ENCODE measurements around the gene ZNF385A. TPM values are rescaled to one million over a fixed set of nuclear protein-coding genes. Genes with fewer than 3 reads are reported as not detected.

Gene ZNF385A
- total RNA-seq, 1 donor from 2014 or later: 15.6 TPM

DNA sequence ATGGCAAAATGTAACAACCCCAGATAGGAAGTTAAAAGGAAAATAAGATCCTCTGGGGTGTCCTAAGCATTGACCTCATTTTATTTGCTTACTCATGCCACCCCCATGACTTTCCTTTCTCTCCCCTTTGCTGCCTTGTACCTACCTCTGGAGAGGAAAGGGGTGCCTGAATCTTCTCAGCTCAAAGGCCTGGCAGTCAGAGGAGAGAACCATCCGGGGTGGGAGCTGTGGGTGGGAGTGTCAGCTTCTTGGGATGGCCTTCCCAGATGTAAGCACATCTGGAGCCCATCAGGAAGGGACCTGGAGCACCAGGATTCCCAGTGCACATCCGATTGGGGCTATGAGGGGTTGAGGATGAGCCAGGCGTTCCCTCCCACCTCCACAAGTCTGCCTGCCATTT, 39.7 kb upstream of the ZNF385A start:
- peaks cover 28% of the 10 kb centered on the region for H3K27me3 Mint-ChIP-seq (ENCODE audit: unreplicated experiment)
- no peak overlapping the region for H3K27ac Mint-ChIP-seq (ENCODE audit: unreplicated experiment)
- H3K4me3 Mint-ChIP-seq (ENCODE audit: unreplicated experiment): no peak overlapping the region
- TF ChIP-seq CTCF (IDR thresholded peaks at IDR 0.05; ENCODE audit: unreplicated experiment): no peak
- peaks cover 82% of the 10 kb centered on the region for H3K4me1 Mint-ChIP-seq (ENCODE audit: unreplicated experiment)
- H3K9me3 Mint-ChIP-seq (ENCODE audit: unreplicated experiment): no peaks in the 10 kb centered on the region
- DNase-seq (ENCODE audit: low spot score): no peak
- peaks cover 4% of the 10 kb centered on the region for H3K36me3 Mint-ChIP-seq (ENCODE audit: low read depth, unreplicated experiment)

DNA sequence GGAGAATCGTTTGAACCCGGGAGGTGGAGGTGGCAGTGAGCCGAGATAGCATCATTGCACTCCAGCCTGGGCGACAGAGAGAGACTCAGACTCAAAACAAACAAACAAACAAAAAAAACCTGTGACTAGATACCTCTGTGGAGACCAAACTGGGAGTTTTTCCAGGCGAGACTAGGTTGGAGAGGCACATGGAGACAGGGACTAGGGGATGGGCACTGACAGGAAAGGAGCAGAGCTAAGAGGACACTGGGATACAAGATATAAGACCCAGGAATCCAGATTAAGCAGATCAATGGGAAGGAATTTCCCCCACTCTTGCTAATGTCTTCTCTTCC, 39.2 kb upstream of the ZNF385A start:
- TF ChIP-seq CTCF (IDR thresholded peaks at IDR 0.05; ENCODE audit: unreplicated experiment): no peak
- Mint-ChIP-seq H3K36me3 (ENCODE audit: low read depth, unreplicated experiment) (peaks cover 4% of the 10 kb centered on the region), H3K9me3 (ENCODE audit: unreplicated experiment) (no peaks in the 10 kb centered on the region), H3K4me1 (ENCODE audit: unreplicated experiment) (peaks cover 77% of the 10 kb centered on the region), H3K27me3 (ENCODE audit: unreplicated experiment) (peaks cover 28% of the 10 kb centered on the region), H3K4me3 (ENCODE audit: unreplicated experiment) (no peak overlapping the region), H3K27ac (ENCODE audit: unreplicated experiment) (no peak overlapping the region)
- DNase-seq (ENCODE audit: low spot score): no peak

DNA sequence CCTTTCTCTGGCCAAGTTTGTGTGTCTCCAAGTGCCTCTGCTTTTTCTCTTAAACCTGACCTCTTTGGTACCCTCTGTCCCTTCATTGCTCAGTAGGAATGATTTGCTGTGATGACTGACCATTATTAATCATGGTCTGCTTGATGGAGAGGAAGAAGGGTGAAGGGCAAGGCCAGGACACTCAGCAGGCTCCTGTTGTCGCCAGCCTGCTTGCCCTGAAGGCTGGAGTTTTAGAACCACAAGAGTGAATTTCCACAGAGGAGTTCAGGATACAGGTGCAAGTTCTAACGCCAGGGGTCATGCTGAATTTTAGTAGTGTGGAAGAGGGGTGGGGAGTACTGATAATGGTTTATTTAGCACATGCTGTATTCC, 37.3 kb upstream of the ZNF385A start:
- H3K27me3 Mint-ChIP-seq (ENCODE audit: unreplicated experiment): peaks cover 28% of the 10 kb centered on the region
- no peak for TF ChIP-seq CTCF (IDR thresholded peaks at IDR 0.05; ENCODE audit: unreplicated experiment)
- peak overlapping the region; percentile 52 for H3K4me3 Mint-ChIP-seq (ENCODE audit: unreplicated experiment)
- H3K27ac Mint-ChIP-seq (ENCODE audit: unreplicated experiment): peak overlapping the region; percentile 87
- H3K4me1 Mint-ChIP-seq (ENCODE audit: unreplicated experiment): peaks cover 68% of the 10 kb centered on the region
- no peak for DNase-seq (ENCODE audit: low spot score)
- H3K9me3 Mint-ChIP-seq (ENCODE audit: unreplicated experiment): no peaks in the 10 kb centered on the region
- peaks cover 14% of the 10 kb centered on the region for H3K36me3 Mint-ChIP-seq (ENCODE audit: low read depth, unreplicated experiment)

- H3K4me3 Mint-ChIP-seq (ENCODE audit: unreplicated experiment): peak overlapping the region; percentile 52
- no peaks in the 10 kb centered on the region for H3K9me3 Mint-ChIP-seq (ENCODE audit: unreplicated experiment)
- peaks cover 28% of the 10 kb centered on the region for H3K27me3 Mint-ChIP-seq (ENCODE audit: unreplicated experiment)
- peaks cover 18% of the 10 kb centered on the region for H3K36me3 Mint-ChIP-seq (ENCODE audit: low read depth, unreplicated experiment)
- TF ChIP-seq CTCF (IDR thresholded peaks at IDR 0.05; ENCODE audit: unreplicated experiment): no peak
- H3K4me1 Mint-ChIP-seq (ENCODE audit: unreplicated experiment): peaks cover 68% of the 10 kb centered on the region
- no peak for DNase-seq (ENCODE audit: low spot score)
- peak overlapping the region; percentile 87 for H3K27ac Mint-ChIP-seq (ENCODE audit: unreplicated experiment)
These were observed 36.8 kb upstream of the ZNF385A start for GRCh38 chr12:54421175-54421878.

- Mint-ChIP-seq H3K9me3 (ENCODE audit: unreplicated experiment) (no peaks in the 10 kb centered on the region), H3K4me1 (ENCODE audit: unreplicated experiment) (peaks cover 66% of the 10 kb centered on the region), H3K27me3 (ENCODE audit: unreplicated experiment) (peaks cover 24% of the 10 kb centered on the region), H3K36me3 (ENCODE audit: low read depth, unreplicated experiment) (peaks cover 19% of the 10 kb centered on the region), H3K27ac (ENCODE audit: unreplicated experiment) (peak overlapping the region; percentile 95), H3K4me3 (ENCODE audit: unreplicated experiment) (peak overlapping the region; percentile 83)
- no peak for DNase-seq (ENCODE audit: low spot score)
- TF ChIP-seq CTCF (IDR thresholded peaks at IDR 0.05; ENCODE audit: unreplicated experiment): no peak
These were observed 36.2 kb upstream of the ZNF385A start for GRCh38 chr12:54420766-54421144.
